Measurements from ENCODE around the gene LCOR.

LCOR gene

GRCh38 chr10:97023401-97024167 is 191.5 kb downstream of the LCOR start:
- H3K4me2 ChIP-seq (ENCODE audit: low read depth, low read length), result peak overlapping the region; percentile 48; the same call in 1 of the 2 replicates
- no peak for TF ChIP-seq EZH2 (optimal IDR thresholded peaks at IDR 0.05; ENCODE audit: low read depth, low read length)
- TF ChIP-seq EZH2phosphoT487 (IDR thresholded peaks at IDR 0.05; ENCODE audit: low read length), result no peak
- TF ChIP-seq CTCF (IDR thresholded peaks at IDR 0.05; ENCODE audit: low read length), result no peak
- H3K36me3 ChIP-seq (replicated peaks; ENCODE audit: insufficient read depth, low read length), result no peaks in the 10 kb centered on the region
- no peaks in the 10 kb centered on the region for H3K27me3 ChIP-seq (replicated peaks; ENCODE audit: insufficient read depth, low read length)
- no peaks in the 10 kb centered on the region for H4K20me1 ChIP-seq (ENCODE audit: insufficient read depth, low read length)
- no peak overlapping the region for H3K27ac ChIP-seq (ENCODE audit: low read length)
- no peak for DNase-seq
- H3F3A ChIP-seq (ENCODE audit: insufficient read depth, low read length), result peaks cover 3% of the 10 kb centered on the region; the same call in 1 of the 2 replicates
- H2AFZ ChIP-seq (ENCODE audit: low read length), result peak overlapping the region; percentile 16; the same call in 1 of the 2 replicates
- peaks cover 11% of the 10 kb centered on the region for H3K4me1 ChIP-seq (ENCODE audit: low read length)
- H3K9ac ChIP-seq (ENCODE audit: low read length), result no peak overlapping the region
- no peaks in the 10 kb centered on the region for H3K79me2 ChIP-seq (ENCODE audit: low read length)
- no peaks in the 10 kb centered on the region for H3K9me3 ChIP-seq (replicated peaks; ENCODE audit: insufficient read depth, low read length)
- H3K4me3 ChIP-seq (ENCODE audit: low read length), result no peak overlapping the region
- no peaks in the 10 kb centered on the region for H3K9me2 ChIP-seq (replicated peaks; ENCODE audit: insufficient read depth, low read length)

GRCh38 chr10:97024168-97025073 is 192.3 kb downstream of the LCOR start:
- Histone ChIP-seq H3K36me3 (replicated peaks; ENCODE audit: insufficient read depth, low read length) (no peaks in the 10 kb centered on the region), H3K27me3 (replicated peaks; ENCODE audit: insufficient read depth, low read length) (no peaks in the 10 kb centered on the region), H3K79me2 (ENCODE audit: low read length) (no peaks in the 10 kb centered on the region), H3K9me3 (replicated peaks; ENCODE audit: insufficient read depth, low read length) (no peaks in the 10 kb centered on the region), H3K9me2 (replicated peaks; ENCODE audit: insufficient read depth, low read length) (no peaks in the 10 kb centered on the region), H2AFZ (ENCODE audit: low read length) (peak overlapping the region; percentile 16; the same call in 1 of the 2 replicates), H3K27ac (ENCODE audit: low read length) (no peak overlapping the region), H3K4me3 (ENCODE audit: low read length) (no peak overlapping the region), H3K4me2 (ENCODE audit: low read depth, low read length) (peak overlapping the region; percentile 48), H3K9ac (ENCODE audit: low read length) (no peak overlapping the region), H3F3A (ENCODE audit: insufficient read depth, low read length) (peaks cover 3% of the 10 kb centered on the region; the same call in 1 of the 2 replicates), H4K20me1 (ENCODE audit: insufficient read depth, low read length) (no peaks in the 10 kb centered on the region), H3K4me1 (ENCODE audit: low read length) (peaks cover 11% of the 10 kb centered on the region)
- TF ChIP-seq EZH2phosphoT487 (IDR thresholded peaks at IDR 0.05; ENCODE audit: low read length) (no peak), EZH2 (optimal IDR thresholded peaks at IDR 0.05; ENCODE audit: low read depth, low read length) (no peak), CTCF (IDR thresholded peaks at IDR 0.05; ENCODE audit: low read length) (no peak)
- DNase-seq, result peak; percentile 70

DNA sequence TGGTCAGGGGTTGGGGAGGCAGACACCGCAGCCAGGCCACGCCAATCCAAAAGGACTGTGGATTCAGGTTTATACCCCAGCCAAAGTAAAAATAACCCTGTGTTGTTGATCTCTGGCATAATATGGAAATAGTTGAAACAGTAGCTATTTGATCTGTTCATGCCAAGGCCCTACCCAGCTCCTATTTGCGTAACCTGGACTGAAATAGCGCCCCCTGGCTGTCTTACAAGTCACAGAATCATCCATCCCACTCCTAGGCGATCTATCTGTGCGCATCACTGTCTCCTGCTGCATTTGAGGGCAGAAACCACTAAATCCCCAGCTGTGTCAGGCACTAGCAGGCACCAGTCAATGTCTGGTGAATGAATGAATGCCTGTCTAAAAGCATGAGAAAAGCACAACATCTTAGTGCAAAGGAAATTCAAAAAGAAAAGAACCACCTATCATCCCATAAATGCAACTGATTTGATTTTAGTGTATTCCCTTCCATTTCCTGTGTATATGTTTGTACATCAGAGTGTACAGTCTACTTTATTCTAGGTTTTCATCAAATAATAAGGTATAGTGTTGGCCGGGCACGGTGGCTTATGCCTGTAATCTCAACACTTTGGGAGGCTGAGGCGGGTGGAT is 193.6 kb downstream of the LCOR start:
- Histone ChIP-seq H3K79me2 (ENCODE audit: low read length) (no peaks in the 10 kb centered on the region), H4K20me1 (ENCODE audit: insufficient read depth, low read length) (no peaks in the 10 kb centered on the region), H3K4me3 (ENCODE audit: low read length) (no peak overlapping the region), H3K4me1 (ENCODE audit: low read length) (peaks cover 11% of the 10 kb centered on the region), H2AFZ (ENCODE audit: low read length) (no peak overlapping the region), H3K27me3 (replicated peaks; ENCODE audit: insufficient read depth, low read length) (no peaks in the 10 kb centered on the region), H3K9ac (ENCODE audit: low read length) (no peak overlapping the region), H3K4me2 (ENCODE audit: low read depth, low read length) (no peak overlapping the region), H3K36me3 (replicated peaks; ENCODE audit: insufficient read depth, low read length) (no peaks in the 10 kb centered on the region), H3K9me2 (replicated peaks; ENCODE audit: insufficient read depth, low read length) (no peaks in the 10 kb centered on the region), H3K27ac (ENCODE audit: low read length) (no peak overlapping the region), H3K9me3 (replicated peaks; ENCODE audit: insufficient read depth, low read length) (no peaks in the 10 kb centered on the region), H3F3A (ENCODE audit: insufficient read depth, low read length) (peaks cover 3% of the 10 kb centered on the region; the same call in 1 of the 2 replicates)
- DNase-seq, result peak; percentile 33
- TF ChIP-seq EZH2 (optimal IDR thresholded peaks at IDR 0.05; ENCODE audit: low read depth, low read length) (no peak), CTCF (IDR thresholded peaks at IDR 0.05; ENCODE audit: low read length) (peak; percentile 76), EZH2phosphoT487 (IDR thresholded peaks at IDR 0.05; ENCODE audit: low read length) (no peak)
